HEK293 (cell line): Measurements from ENCODE around the gene NR2E3.

Source experiments
- ZNF223 ChIP-seq: fragments of 450-650 bp; formaldehyde crosslinking; IDR thresholded peaks from 2 replicates; pipeline ENCODE4 v1.5.1; 2016; ENCODE audit warnings: missing biosample characterization, missing genetic modification characterization
- ZNF23 ChIP-seq: fragments of 450-650 bp; formaldehyde crosslinking; IDR thresholded peaks from 2 replicates; pipeline ENCODE4 v1.5.1; 2016; ENCODE audit warnings: missing biosample characterization, missing genetic modification characterization, borderline replicate concordance
- ZNF274 ChIP-seq, 2 experiments: fragments of 200-500 bp in 1 of 2; fragments of 450-650 bp in 1 of 2; sonication (Bioruptor generic) in 1 of 2; formaldehyde crosslinking in 1 of 2; IDR thresholded peaks; 2 replicates each; pipeline versions ENCODE4 v1.5.1 to v1.6.1; 2014 to 2016; ENCODE audit warnings: borderline replicate concordance in 1 of 2, inconsistent platforms in 1 of 2, low read length in 1 of 2, missing biosample characterization in 1 of 2, missing genetic modification characterization in 1 of 2
- ZNF404 ChIP-seq: fragments of 450-650 bp; formaldehyde crosslinking; IDR thresholded peaks from 2 replicates; pipeline ENCODE4 v1.5.1; 2017; ENCODE audit warnings: missing biosample characterization, missing genetic modification characterization
- ZNF416 ChIP-seq: fragments of 450-650 bp; formaldehyde crosslinking; IDR thresholded peaks from 2 replicates; pipeline ENCODE4 v1.5.1; 2016; ENCODE audit warnings: missing biosample characterization, missing genetic modification characterization
- ZNF639 ChIP-seq: fragments of 450-650 bp; formaldehyde crosslinking; IDR thresholded peaks from 2 replicates; pipeline ENCODE4 v1.5.1; 2016; ENCODE audit warnings: missing biosample characterization, missing genetic modification characterization
- TF ChIP-seq, protein P1 (sequence below): fragments of 450-650 bp; formaldehyde crosslinking; IDR thresholded peaks from 2 replicates; pipeline ENCODE4 v1.5.1; 2016; ENCODE audit warnings: missing biosample characterization, missing genetic modification characterization
- TF ChIP-seq, protein P2 (sequence below): fragments of 450-650 bp; formaldehyde crosslinking; IDR thresholded peaks from 2 replicates; pipeline ENCODE4 v1.5.1; 2016; ENCODE audit warnings: missing biosample characterization, missing genetic modification characterization

DNA sequence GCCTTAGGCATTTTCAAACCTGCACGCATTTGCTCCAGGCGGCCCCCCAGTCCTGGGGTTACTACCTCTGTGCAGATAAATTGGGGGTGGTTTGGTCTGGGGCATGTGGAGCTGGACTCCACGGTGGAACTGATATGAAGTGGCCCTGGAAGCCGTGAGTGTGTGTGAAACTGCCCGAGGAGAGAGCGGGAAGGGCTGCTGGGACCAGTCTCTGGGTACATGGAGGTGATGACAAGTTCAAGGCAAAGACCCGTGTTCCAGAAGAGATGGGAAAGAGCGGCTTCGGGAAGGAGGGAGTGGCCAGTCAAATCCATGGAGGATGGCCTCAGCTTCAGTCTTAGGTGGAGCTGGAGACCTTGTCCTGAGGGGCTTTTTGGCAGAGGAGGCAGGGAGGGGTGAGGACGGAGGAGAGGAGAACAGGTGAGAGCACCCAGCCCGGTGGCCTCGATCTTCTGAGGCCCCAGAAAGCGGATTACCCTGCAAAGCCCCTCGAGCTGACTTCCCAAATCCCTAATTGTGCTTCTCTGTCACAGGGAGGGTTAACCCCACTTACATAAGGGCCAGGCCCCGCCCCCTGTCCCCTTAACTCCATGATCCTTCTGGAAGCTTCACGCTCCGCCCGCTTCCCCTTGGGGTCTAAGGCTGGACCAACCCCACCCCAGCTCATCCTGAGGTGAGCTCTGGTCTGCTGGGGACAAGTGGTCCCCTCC is 1.9 kb upstream of the NR2E3 start:
- TF ChIP-seq ZNF223 (no peak), ZNF274 (IDR thresholded peaks at IDR 0.05; ENCODE audit: low read length) (no peak), ZNF274 (tag by site-specific recombination; IDR thresholded peaks at IDR 0.05; ENCODE audit: borderline replicate concordance) (no peak), ZNF404 (tag by site-specific recombination) (no peak), ZNF639 (no peak), ZNF416 (tag by site-specific recombination) (no peak), ZNF23 (tag by site-specific recombination) (no peak)
- TF ChIP-seq, protein P1, sequence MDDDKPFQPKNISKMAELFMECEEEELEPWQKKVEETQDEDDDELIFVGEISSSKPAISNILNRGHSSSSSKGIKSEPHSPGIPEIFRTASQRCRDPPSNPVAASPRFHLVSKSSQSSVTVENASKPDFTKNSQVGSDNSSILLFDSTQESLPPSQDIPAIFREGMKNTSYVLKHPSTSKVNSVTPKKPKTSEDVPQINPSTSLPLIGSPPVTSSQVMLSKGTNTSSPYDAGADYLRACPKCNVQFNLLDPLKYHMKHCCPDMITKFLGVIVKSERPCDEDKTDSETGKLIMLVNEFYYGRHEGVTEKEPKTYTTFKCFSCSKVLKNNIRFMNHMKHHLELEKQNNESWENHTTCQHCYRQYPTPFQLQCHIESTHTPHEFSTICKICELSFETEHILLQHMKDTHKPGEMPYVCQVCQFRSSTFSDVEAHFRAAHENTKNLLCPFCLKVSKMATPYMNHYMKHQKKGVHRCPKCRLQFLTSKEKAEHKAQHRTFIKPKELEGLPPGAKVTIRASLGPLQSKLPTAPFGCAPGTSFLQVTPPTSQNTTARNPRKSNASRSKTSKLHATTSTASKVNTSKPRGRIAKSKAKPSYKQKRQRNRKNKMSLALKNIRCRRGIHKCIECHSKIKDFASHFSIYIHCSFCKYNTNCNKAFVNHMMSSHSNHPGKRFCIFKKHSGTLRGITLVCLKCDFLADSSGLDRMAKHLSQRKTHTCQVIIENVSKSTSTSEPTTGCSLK = no peak
- TF ChIP-seq, protein P2, sequence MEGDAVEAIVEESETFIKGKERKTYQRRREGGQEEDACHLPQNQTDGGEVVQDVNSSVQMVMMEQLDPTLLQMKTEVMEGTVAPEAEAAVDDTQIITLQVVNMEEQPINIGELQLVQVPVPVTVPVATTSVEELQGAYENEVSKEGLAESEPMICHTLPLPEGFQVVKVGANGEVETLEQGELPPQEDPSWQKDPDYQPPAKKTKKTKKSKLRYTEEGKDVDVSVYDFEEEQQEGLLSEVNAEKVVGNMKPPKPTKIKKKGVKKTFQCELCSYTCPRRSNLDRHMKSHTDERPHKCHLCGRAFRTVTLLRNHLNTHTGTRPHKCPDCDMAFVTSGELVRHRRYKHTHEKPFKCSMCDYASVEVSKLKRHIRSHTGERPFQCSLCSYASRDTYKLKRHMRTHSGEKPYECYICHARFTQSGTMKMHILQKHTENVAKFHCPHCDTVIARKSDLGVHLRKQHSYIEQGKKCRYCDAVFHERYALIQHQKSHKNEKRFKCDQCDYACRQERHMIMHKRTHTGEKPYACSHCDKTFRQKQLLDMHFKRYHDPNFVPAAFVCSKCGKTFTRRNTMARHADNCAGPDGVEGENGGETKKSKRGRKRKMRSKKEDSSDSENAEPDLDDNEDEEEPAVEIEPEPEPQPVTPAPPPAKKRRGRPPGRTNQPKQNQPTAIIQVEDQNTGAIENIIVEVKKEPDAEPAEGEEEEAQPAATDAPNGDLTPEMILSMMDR (tag by site-specific recombination) = no peak
